ENCODE results near the gene NEGR1.

- TF ChIP-seq, protein P1, sequence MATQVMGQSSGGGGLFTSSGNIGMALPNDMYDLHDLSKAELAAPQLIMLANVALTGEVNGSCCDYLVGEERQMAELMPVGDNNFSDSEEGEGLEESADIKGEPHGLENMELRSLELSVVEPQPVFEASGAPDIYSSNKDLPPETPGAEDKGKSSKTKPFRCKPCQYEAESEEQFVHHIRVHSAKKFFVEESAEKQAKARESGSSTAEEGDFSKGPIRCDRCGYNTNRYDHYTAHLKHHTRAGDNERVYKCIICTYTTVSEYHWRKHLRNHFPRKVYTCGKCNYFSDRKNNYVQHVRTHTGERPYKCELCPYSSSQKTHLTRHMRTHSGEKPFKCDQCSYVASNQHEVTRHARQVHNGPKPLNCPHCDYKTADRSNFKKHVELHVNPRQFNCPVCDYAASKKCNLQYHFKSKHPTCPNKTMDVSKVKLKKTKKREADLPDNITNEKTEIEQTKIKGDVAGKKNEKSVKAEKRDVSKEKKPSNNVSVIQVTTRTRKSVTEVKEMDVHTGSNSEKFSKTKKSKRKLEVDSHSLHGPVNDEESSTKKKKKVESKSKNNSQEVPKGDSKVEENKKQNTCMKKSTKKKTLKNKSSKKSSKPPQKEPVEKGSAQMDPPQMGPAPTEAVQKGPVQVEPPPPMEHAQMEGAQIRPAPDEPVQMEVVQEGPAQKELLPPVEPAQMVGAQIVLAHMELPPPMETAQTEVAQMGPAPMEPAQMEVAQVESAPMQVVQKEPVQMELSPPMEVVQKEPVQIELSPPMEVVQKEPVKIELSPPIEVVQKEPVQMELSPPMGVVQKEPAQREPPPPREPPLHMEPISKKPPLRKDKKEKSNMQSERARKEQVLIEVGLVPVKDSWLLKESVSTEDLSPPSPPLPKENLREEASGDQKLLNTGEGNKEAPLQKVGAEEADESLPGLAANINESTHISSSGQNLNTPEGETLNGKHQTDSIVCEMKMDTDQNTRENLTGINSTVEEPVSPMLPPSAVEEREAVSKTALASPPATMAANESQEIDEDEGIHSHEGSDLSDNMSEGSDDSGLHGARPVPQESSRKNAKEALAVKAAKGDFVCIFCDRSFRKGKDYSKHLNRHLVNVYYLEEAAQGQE (IDR thresholded peaks at IDR 0.05; ENCODE audit: borderline replicate concordance) = no peak
- TF ChIP-seq, protein P1 (CRISPR knock-in tag; IDR thresholded peaks at IDR 0.05; ENCODE audit: low read depth) = no peak
- TF ChIP-seq ZNF444 (CRISPR knock-in tag; IDR thresholded peaks at IDR 0.05) = no peak
These were observed 79.6 kb downstream of the NEGR1 start for GRCh38 chr1:72202761-72203160.
